Heart right ventricle (tissue), 16 donors: ENCODE measurements around the gene UBP1. TPM values are rescaled to one million over a fixed set of nuclear protein-coding genes. Genes with fewer than 3 reads are reported as not detected.

Experiments
- ATAC-seq, 8 donors: fragments of 200-7000 bp; cut with Tn5 transposase; one replicate each; pipeline ENCODE4 v1.9.1; 2020; ENCODE audit warnings: mild to moderate bottlenecking in 8 of 8, moderate library complexity in 8 of 8, moderate number of reproducible peaks in 1 of 8
- DNase-seq, 2 donors: peaks; one replicate each; pipeline ENCODE4 v3.0.0-alpha.2; 2020
- H3K27ac ChIP-seq, 10 donors: fragments of 200-600 bp; sonication (generic) in 2 of 10; one replicate each; pipeline versions ENCODE4 v1.5.0 to v1.8.0; 2020 to 2022; ENCODE audit warnings: mild to moderate bottlenecking in 3 of 10
- H3K27me3 ChIP-seq, 7 donors: fragments of 200-600 bp; one replicate each; pipeline ENCODE4 v1.8.0; 2021 to 2022; ENCODE audit warnings: mild to moderate bottlenecking in 2 of 7
- H3K36me3 ChIP-seq, 9 donors: fragments of 200-600 bp; sonication (generic) in 1 of 9; one replicate each; pipeline versions ENCODE4 v1.5.0 to v1.8.0; 2020 to 2022; ENCODE audit warnings: mild to moderate bottlenecking in 2 of 9
- H3K4me1 ChIP-seq, 9 donors: fragments of 200-600 bp; sonication (generic) in 1 of 9; one replicate each; pipeline versions ENCODE4 v1.5.0 to v1.8.0; 2020 to 2022; ENCODE audit warnings: mild to moderate bottlenecking in 4 of 9
- H3K4me3 ChIP-seq, 10 donors: fragments of 200-600 bp; sonication (generic) in 2 of 10; one replicate each; pipeline versions ENCODE4 v1.5.0 to v1.8.0; 2020 to 2022; ENCODE audit warnings: mild to moderate bottlenecking in 7 of 10, moderate library complexity in 2 of 10
- H3K9me3 ChIP-seq, 11 donors: fragments of 200-600 bp in 10 of 11; sonication (generic) in 2 of 11; one replicate each; pipeline versions ENCODE4 v1.5.0 to v1.8.0; 2013 to 2022; ENCODE audit warnings: mild to moderate bottlenecking in 2 of 11, control low read depth in 1 of 11, moderate library complexity in 1 of 11
- CTCF ChIP-seq, 9 donors: fragments of 200-600 bp; sonication (generic) in 2 of 9; IDR thresholded peaks; one replicate each; pipeline versions ENCODE4 v1.5.0 to v1.8.0; 2021 to 2022; ENCODE audit warnings: antibody characterized with exemption in 9 of 9, mild to moderate bottlenecking in 5 of 9, moderate library complexity in 1 of 9
- WGBS, 2 donors: extraction: QIAGEN DNeasy Blood & Tissue Kit; methylation state at CpG; one replicate each; pipeline ENCODE4 v1.1.7; 2013; ENCODE audit warnings: inconsistent platforms in 1 of 2; 5-methylcytosine and 5-hydroxymethylcytosine counted together
- intact Hi-C, 10 donors: fragments of 100-400 bp; cut with DNase I; formaldehyde crosslinking; loops; one replicate each; pipeline versions ENCODE4 v1.11.1 to v1.14.2; 2022
- polyA plus RNA-seq, 2 donors: library from polyadenylated mRNA; stranded (reverse); fragments of 200-250 nt; gene quantifications; one replicate each; pipeline ENCODE4 v1.2.3, GENCODE V29; 2013
- total RNA-seq, 10 donors: library from RNA; stranded (reverse); fragmentation: NEBNext Ultra II Directional in 3 of 10; extraction: Animal tissue kit (Norgen Biotek cat#: 25700) in 3 of 10; gene quantifications; one replicate each; pipeline versions ENCODE4 v1.2.1 to v1.2.4, GENCODE V29; 2021 to 2023
- donor health status: Arrhythmogenic right ventricular cardiomyopathy.
- donor health status: ischemic (EF 13 %, LVEDD 7.1; RV severe dilation, severe dysfunction).
- donor health status: healthy with polysubstance abuse.
- donor health status: DM: no; HTN: yes; CAD: no.
- donor health status: DM: no; HTN: no; CAD: no.
- donor health status: ischemic (EF 25% LVEDD 6.9; RV normal size, moderate dysfunction).
- donor health status: ischemic (EF 25% LVEDD 5.7; RV mildly dilated, moderate dysfunction).
- donor health status: healthy.
- donor health status: DM: yes; HTN: yes; CAD: no.
- donor health status: Ischemic cardiomyopathy.
- donor health status: ischemic (EF 35%, LVEDD 5.7; RV mildly dilated, moderate dysfunction).
- donor health status: nonischemic (EF 11% LVEDD 7.7; RV severe dilation, severe dysfunction).
- donor health status: DM: yes; HTN: yes; CAD: no.
- donor health status: PGD.
- donor health status: ischemic (EF 29% LVEDD 5.4; RV normal size, mild dysfunction).
- donor health status: nonischemic (EF 23%, LVEDD 6.1; RV moderate dilation, normal function).

UBP1 gene
- total and polyA plus RNA-seq, 12 donors, result 18.0 to 51.7 (median 40.0) TPM

GRCh38 chr3:33402936-33403335 is 37.3 kb downstream of the UBP1 start:
- no peak for TF ChIP-seq CTCF (IDR thresholded peaks at IDR 0.05)
- no peak for ATAC-seq
- H3K9me3 ChIP-seq, result no peaks in the 10 kb centered on the region
- H3K4me3 ChIP-seq, result no peak overlapping the region
- 91 to 95% methylated on average over 3 of the region's 3 CpGs for WGBS, 2 donors
- H3K27me3 ChIP-seq, result no peaks in the 10 kb centered on the region
- no peak for DNase-seq
- no peak overlapping the region for H3K27ac ChIP-seq
- peaks cover 0 to 3% (median 0%) of the 10 kb centered on the region in 9 donors for H3K4me1 ChIP-seq
- intact Hi-C loops, result no loop called here
- H3K36me3 ChIP-seq, result peaks cover 0 to 100% (median 55%) of the 10 kb centered on the region in 9 donors

GRCh38 chr3:33401781-33402180 is 38.4 kb downstream of the UBP1 start:
- no peaks in the 10 kb centered on the region for H3K9me3 ChIP-seq
- H3K4me1 ChIP-seq, result peaks cover 0 to 3% (median 0%) of the 10 kb centered on the region in 9 donors
- TF ChIP-seq CTCF (IDR thresholded peaks at IDR 0.05), result no peak
- H3K4me3 ChIP-seq, result no peak overlapping the region
- 90 to 93% methylated on average over 2 of the region's 2 CpGs for WGBS, 2 donors
- intact Hi-C loops, result no loop called here
- no peak for DNase-seq
- ATAC-seq, result no peak
- H3K27me3 ChIP-seq, result no peaks in the 10 kb centered on the region
- peaks cover 0 to 100% (median 60%) of the 10 kb centered on the region in 9 donors for H3K36me3 ChIP-seq
- H3K27ac ChIP-seq, result no peak overlapping the region

GRCh38 chr3:33398410-33398809 is 41.8 kb downstream of the UBP1 start:
- intact Hi-C loops, result no loop called here
- TF ChIP-seq CTCF (IDR thresholded peaks at IDR 0.05), result no peak
- DNase-seq, result no peak
- Histone ChIP-seq H3K9me3 (no peaks in the 10 kb centered on the region), H3K4me3 (no peak overlapping the region), H3K27me3 (no peaks in the 10 kb centered on the region), H3K27ac (no peak overlapping the region), H3K36me3 (peaks cover 0 to 100% (median 62%) of the 10 kb centered on the region in 9 donors), H3K4me1 (peaks cover 0 to 3% (median 0%) of the 10 kb centered on the region in 9 donors)
- ATAC-seq, result no peak
- WGBS, 2 donors, result 98% methylated on average over 5 of the region's 5 CpGs

GRCh38 chr3:33395900-33396299 is 44.3 kb downstream of the UBP1 start:
- no peak for TF ChIP-seq CTCF (IDR thresholded peaks at IDR 0.05)
- no peak for ATAC-seq
- Histone ChIP-seq H3K9me3 (no peaks in the 10 kb centered on the region), H3K36me3 (peaks cover 0 to 100% (median 64%) of the 10 kb centered on the region in 9 donors), H3K27me3 (no peaks in the 10 kb centered on the region), H3K4me1 (peaks cover 0 to 10% (median 0%) of the 10 kb centered on the region in 9 donors), H3K4me3 (no peak overlapping the region), H3K27ac (no peak overlapping the region)
- DNase-seq, result no peak
- intact Hi-C loops, result no loop called here
- 81 to 88% methylated on average over 7 of the region's 7 CpGs for WGBS, 2 donors
